Liver (tissue), 9 donors: ENCODE results near the gene USP37. TPM values are rescaled to one million over a fixed set of nuclear protein-coding genes. Genes with fewer than 3 reads are reported as not detected.
A peak's percentile ranks its signal among the peaks of the same experiment; 100 is the strongest.

Source experiments
- DNase-seq: peaks from one replicate; pipeline ENCODE4 v3.0.0-alpha.2; 2017; ENCODE audit warnings: low spot score
- H3K27ac ChIP-seq, 2 donors: one replicate each; pipeline ENCODE4 v1.7.0; 2013; ENCODE audit warnings: inconsistent platforms in 2 of 2, low read length in 2 of 2, control low read depth in 1 of 2, low read depth in 1 of 2, mild to moderate bottlenecking in 1 of 2
- H3K27me3 ChIP-seq, 4 donors: one replicate each; pipeline versions ENCODE4 v1.6.1 to v1.7.0; 2013; ENCODE audit warnings: low read length in 3 of 4, inconsistent platforms in 1 of 4, mild to moderate bottlenecking in 1 of 4, moderate library complexity in 1 of 4; ENCODE audit not compliant: control insufficient read depth in 4 of 4, insufficient read depth in 4 of 4
- H3K36me3 ChIP-seq, 4 donors: one replicate each; pipeline versions ENCODE4 v1.6.1 to v1.7.0; 2013; ENCODE audit warnings: low read length in 3 of 4, mild to moderate bottlenecking in 3 of 4, low read depth in 1 of 4, moderate library complexity in 1 of 4; ENCODE audit not compliant: control insufficient read depth in 4 of 4, insufficient read depth in 3 of 4
- H3K4me1 ChIP-seq, 4 donors: one replicate each; pipeline versions ENCODE4 v1.6.1 to v1.7.0; 2013; ENCODE audit warnings: low read length in 3 of 4, mild to moderate bottlenecking in 3 of 4, moderate library complexity in 1 of 4; ENCODE audit not compliant: control insufficient read depth in 4 of 4, insufficient read depth in 4 of 4
- H3K4me3 ChIP-seq, 3 donors: one replicate each; pipeline versions ENCODE4 v1.6.1 to v1.7.0; 2013; ENCODE audit warnings: low read length in 3 of 3, control low read depth in 1 of 3, low read depth in 1 of 3, mild to moderate bottlenecking in 1 of 3
- H3K9ac ChIP-seq, 2 donors: one replicate each; pipeline ENCODE4 v1.7.0; 2013; ENCODE audit warnings: low read length in 2 of 2, mild to moderate bottlenecking in 2 of 2, moderate library complexity in 2 of 2, control low read depth in 1 of 2, low read depth in 1 of 2
- H3K9me3 ChIP-seq, 4 donors: one replicate each; pipeline versions ENCODE4 v1.6.1 to v1.7.0; 2013; ENCODE audit warnings: low read length in 3 of 4; ENCODE audit not compliant: control insufficient read depth in 4 of 4
- ATF3 ChIP-seq: IDR thresholded peaks from 2 replicates; pipeline ENCODE4 v1.6.1; 2016; ENCODE audit warnings: antibody characterized with exemption
- CTCF ChIP-seq: fragments of 150-350 bp; IDR thresholded peaks from 2 replicates; pipeline ENCODE4 v1.5.1; 2017; ENCODE audit warnings: improper control_type of control experiment, low read depth, low read length; ENCODE audit not compliant: missing input control
- EGR1 ChIP-seq, 2 donors: IDR thresholded peaks; 2 replicates each; pipeline ENCODE4 v1.6.1; 2016 to 2018; ENCODE audit warnings: antibody characterized with exemption in 2 of 2, low read depth in 2 of 2
- FOXA1 ChIP-seq: IDR thresholded peaks from 2 replicates; pipeline ENCODE4 v1.6.1; 2016; ENCODE audit warnings: antibody characterized with exemption
- FOXA2 ChIP-seq: IDR thresholded peaks from 2 replicates; pipeline ENCODE4 v1.6.1; 2016; ENCODE audit warnings: antibody characterized with exemption
- GABPA ChIP-seq, 2 donors: IDR thresholded peaks in 1 of 2; conservative IDR thresholded peaks in 1 of 2; 2 replicates each; pipeline ENCODE4 v1.6.1; 2016; ENCODE audit warnings: antibody characterized with exemption in 2 of 2, mild to moderate bottlenecking in 1 of 2, moderate library complexity in 1 of 2
- HNF4A ChIP-seq, 2 donors: conservative IDR thresholded peaks; 2 replicates each; pipeline ENCODE4 v1.6.1; 2016; ENCODE audit warnings: antibody characterized with exemption in 2 of 2, mild to moderate bottlenecking in 2 of 2
- HNF4G ChIP-seq: IDR thresholded peaks from 2 replicates; pipeline ENCODE4 v1.6.1; 2016; ENCODE audit warnings: antibody characterized with exemption
- JUND ChIP-seq, 2 donors: IDR thresholded peaks; 2 replicates each; pipeline ENCODE4 v1.6.1; 2016; ENCODE audit warnings: antibody characterized with exemption in 2 of 2
- MAX ChIP-seq: IDR thresholded peaks from 2 replicates; pipeline ENCODE4 v1.6.1; 2016; ENCODE audit warnings: antibody characterized with exemption
- NR2F2 ChIP-seq: IDR thresholded peaks from 2 replicates; pipeline ENCODE4 v1.6.1; 2016; ENCODE audit warnings: antibody characterized with exemption
- RAD21 ChIP-seq, 2 donors: IDR thresholded peaks; 2 replicates each; pipeline ENCODE4 v1.6.1; 2016; ENCODE audit warnings: antibody characterized with exemption in 2 of 2, mild to moderate bottlenecking in 2 of 2
- REST ChIP-seq: IDR thresholded peaks from 2 replicates; pipeline ENCODE4 v1.6.1; 2016; ENCODE audit warnings: antibody characterized with exemption, mild to moderate bottlenecking
- RXRA ChIP-seq, 2 donors: IDR thresholded peaks; 2 replicates each; pipeline ENCODE4 v1.6.1; 2017 to 2018; ENCODE audit warnings: antibody characterized with exemption in 2 of 2, mild to moderate bottlenecking in 1 of 2
- SP1 ChIP-seq: IDR thresholded peaks from 2 replicates; pipeline ENCODE4 v1.6.1; 2018; ENCODE audit warnings: antibody characterized with exemption, mild to moderate bottlenecking
- TAF1 ChIP-seq: conservative IDR thresholded peaks from 2 replicates; pipeline ENCODE4 v1.6.1; 2016; ENCODE audit warnings: antibody characterized with exemption, mild to moderate bottlenecking
- YY1 ChIP-seq: IDR thresholded peaks from 2 replicates; pipeline ENCODE4 v1.6.1; 2016; ENCODE audit warnings: antibody characterized with exemption, mild to moderate bottlenecking
- ZBTB33 ChIP-seq: IDR thresholded peaks from 2 replicates; pipeline ENCODE4 v1.6.1; 2016; ENCODE audit warnings: antibody characterized with exemption
- WGBS: extraction: QIAGEN DNeasy Blood & Tissue Kit; methylation state at CpG from one replicate; pipeline ENCODE4 v1.1.7; 2013; 5-methylcytosine and 5-hydroxymethylcytosine counted together
- polyA plus RNA-seq, 2 donors: library from polyadenylated mRNA; stranded (reverse) in 1 of 2; unstranded in 1 of 2; fragments of 200-250 nt in 1 of 2; fragments of >200 nt in 1 of 2; fragmentation: Nextera tagmentation in 1 of 2; extraction: Ambion mirVana in 1 of 2; gene quantifications; one replicate each; pipeline versions ENCODE4 v1.2.1 to v1.2.3, GENCODE V29; 2013 to 2015
- total RNA-seq, 2 donors: library from RNA; depleted of rRNA; stranded (reverse); fragments of >200 nt; gene quantifications; one replicate each; pipeline ENCODE4 v1.2.3, GENCODE V29; 2014
- donor health status: healthy.
- donor health status: healthy.
- donor health status: healthy.
- donor health status: healthy.
- donor health status: healthy.

The USP37 gene
- total and polyA plus RNA-seq, 4 donors, result 1.4 to 10.9 (median 4.7) TPM

GRCh38 chr2:218615868-218616315 lies 47.7 kb upstream of the USP37 start:
- H3K36me3 ChIP-seq, result no peaks in the 10 kb centered on the region
- no peaks in the 10 kb centered on the region for H3K9me3 ChIP-seq
- 48% methylated on average over 6 of the region's 6 CpGs for WGBS
- TF ChIP-seq ATF3 (no peak), YY1 (no peak), HNF4G (peak; percentile 64), FOXA1 (no peak), GABPA (IDR thresholded peaks at IDR 0.05 in 1 of 2, conservative IDR thresholded peaks at IDR 0.05 in 1 of 2) (peak in 1 of 2 donors; percentile 12), ZBTB33 (no peak), HNF4A (conservative IDR thresholded peaks at IDR 0.05) (peak; percentile 83 to 85), CTCF (no peak), REST (peak; percentile 60), EGR1 (IDR thresholded peaks at IDR 0.05; ENCODE audit: low read depth in 2 of 2) (no peak), TAF1 (no peak), FOXA2 (no peak), MAX (no peak), JUND (IDR thresholded peaks at IDR 0.05) (no peak), NR2F2 (no peak), RAD21 (IDR thresholded peaks at IDR 0.05) (peak in 1 of 2 donors; percentile 35), RXRA (IDR thresholded peaks at IDR 0.05) (peak; percentile 44 to 46), SP1 (peak; percentile 95)
- H3K4me3 ChIP-seq, result no peak overlapping the region
- H3K27ac ChIP-seq, result no peak overlapping the region
- H3K27me3 ChIP-seq, result no peaks in the 10 kb centered on the region
- no peak overlapping the region for H3K9ac ChIP-seq
- DNase-seq, result no peak
- H3K4me1 ChIP-seq, result peaks cover 0 to 15% (median 11%) of the 10 kb centered on the region in 4 donors
